ENCODE measurements around the gene BACH2.

DNA sequence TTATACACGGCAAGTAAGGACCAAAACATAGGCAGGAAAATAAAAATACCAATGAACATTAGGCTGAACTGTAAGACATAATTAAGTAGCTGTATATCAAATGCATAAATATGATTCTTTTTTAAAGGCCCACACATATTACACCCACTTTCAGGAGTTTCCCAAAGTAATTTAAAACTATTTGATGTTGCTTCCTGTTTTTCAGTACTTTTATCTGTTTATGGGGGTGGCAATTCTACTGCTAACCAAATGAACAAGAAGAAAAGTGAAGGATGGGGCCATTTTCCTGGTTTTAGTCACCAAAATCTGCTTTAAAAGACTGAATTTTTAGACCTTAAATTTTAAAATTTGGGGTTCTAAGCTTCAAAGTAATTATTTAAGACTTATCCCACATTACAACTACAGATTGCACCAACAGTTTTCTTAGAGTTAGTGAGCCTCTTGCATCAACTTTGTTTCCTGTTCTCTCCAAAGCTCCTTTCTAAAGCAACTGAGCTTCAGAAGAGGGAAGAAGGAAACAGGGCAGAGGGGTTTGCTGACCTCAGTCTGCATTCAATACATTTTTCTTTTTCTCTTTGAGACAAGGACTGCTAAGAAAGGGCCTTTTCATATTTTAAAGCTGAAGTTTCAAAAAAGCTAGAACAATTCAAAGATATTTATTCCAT is 191.0 kb downstream of the BACH2 start:
- TF ChIP-seq, protein P1, sequence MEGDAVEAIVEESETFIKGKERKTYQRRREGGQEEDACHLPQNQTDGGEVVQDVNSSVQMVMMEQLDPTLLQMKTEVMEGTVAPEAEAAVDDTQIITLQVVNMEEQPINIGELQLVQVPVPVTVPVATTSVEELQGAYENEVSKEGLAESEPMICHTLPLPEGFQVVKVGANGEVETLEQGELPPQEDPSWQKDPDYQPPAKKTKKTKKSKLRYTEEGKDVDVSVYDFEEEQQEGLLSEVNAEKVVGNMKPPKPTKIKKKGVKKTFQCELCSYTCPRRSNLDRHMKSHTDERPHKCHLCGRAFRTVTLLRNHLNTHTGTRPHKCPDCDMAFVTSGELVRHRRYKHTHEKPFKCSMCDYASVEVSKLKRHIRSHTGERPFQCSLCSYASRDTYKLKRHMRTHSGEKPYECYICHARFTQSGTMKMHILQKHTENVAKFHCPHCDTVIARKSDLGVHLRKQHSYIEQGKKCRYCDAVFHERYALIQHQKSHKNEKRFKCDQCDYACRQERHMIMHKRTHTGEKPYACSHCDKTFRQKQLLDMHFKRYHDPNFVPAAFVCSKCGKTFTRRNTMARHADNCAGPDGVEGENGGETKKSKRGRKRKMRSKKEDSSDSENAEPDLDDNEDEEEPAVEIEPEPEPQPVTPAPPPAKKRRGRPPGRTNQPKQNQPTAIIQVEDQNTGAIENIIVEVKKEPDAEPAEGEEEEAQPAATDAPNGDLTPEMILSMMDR (IDR thresholded peaks at IDR 0.05) = no peak
- no peak for TF ChIP-seq POLR2A (IDR thresholded peaks at IDR 0.05)
